Forelimb muscle (tissue), 1 donor: ENCODE data around the gene OR7G1. TPM values are rescaled to one million over a fixed set of nuclear protein-coding genes. Genes with fewer than 3 reads are reported as not detected.
"Not testable (repeated sequence)": the region's sequence is repeated elsewhere in the genome, so short reads cannot be mapped to it uniquely, and the experiment has no call there.

ENCODE experiments used
- DNase-seq: peaks from one replicate; pipeline ENCODE4 v3.0.0-alpha.2; 2013; ENCODE audit warnings: low read depth
- polyA plus RNA-seq: library from polyadenylated mRNA; unstranded; fragments of 120-200 nt; gene quantifications from one replicate; pipeline ENCODE4 v1.2.1, GENCODE V29; 2013; ENCODE audit not compliant: insufficient read length

The OR7G1 gene
- polyA plus RNA-seq, 1 donor = not detected

DNA sequence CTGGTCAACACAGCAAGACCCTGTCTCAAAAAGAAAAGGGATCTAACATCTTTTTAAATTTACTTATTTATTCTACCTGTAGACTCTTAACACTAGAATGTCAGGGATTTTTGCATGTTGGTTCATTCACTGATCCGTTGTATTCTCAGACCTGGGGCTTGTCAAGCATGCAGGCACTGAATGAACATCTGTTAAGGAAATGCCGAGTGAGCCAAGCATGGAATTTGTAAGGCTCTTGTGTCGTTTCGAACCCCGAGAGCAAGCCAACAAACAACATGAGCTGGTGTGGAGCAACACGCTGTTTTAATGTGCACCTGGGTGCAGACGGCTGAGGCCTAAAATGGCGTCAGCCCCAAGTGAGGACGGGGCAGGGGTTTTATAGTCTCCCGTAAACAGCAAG lies 38.7 kb downstream of the OR7G1 start:
- DNase-seq = no peak

DNA sequence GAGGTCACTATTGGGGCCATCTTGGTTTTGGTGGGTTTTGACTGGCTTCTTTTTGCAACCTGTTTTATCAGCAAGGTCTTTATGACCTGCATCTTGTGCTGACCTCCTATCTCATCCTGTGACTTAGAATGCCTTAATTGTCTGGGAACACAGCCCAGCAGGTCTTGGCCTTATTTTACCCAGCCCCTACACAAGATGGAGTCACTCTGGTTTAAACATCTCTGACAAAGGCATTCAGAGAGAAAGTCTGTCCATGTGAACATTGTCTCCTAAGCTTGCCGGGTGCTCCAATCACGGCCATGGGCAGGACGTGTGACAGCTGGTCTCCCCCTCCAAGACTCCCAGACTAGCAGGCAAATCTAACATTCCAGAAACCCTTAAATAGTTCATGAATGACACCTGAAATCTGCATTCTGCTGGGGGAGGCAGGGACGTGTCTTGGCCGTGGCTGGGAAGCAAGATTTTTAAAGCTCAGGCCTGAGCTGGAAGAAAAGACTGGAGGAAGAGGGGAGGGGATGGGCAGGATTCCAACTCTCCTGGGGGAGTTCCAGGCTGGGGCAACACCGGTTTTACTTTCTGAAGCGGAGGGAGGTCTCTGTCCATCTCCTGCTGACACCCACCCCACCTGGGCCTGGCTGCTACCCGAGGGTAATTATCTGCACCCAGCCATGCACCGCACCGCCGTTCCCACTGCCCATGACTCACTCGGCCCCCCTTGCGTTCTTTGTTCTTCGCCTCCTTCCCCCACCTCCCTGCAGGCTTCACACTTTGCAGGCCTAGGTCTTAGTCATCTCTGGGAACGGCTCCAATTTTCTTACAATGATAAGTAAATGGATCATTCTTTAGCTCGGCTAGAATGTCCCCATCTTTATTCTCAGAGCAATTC lies 40.3 kb downstream of the OR7G1 start:
- DNase-seq = peak; percentile 49

DNA sequence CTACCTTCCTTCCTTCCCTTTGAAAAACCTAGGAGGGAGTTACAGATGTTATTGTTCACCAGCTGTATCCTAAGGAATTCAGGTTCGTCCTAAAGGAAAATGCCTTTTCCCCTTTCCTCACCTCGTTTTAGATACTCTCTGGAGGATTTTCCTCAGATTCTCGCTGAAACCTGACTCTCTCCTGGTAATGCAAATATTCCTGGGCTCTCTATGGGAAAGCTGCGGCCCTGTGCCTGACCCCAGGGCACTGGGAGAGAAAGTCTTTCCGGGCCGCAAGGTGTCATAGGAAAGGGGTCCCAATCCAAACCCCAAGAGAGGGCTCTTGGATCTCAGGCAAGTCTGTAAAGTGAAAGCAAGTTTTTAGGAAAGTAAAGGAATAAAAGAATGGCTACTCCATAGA lies 41.8 kb downstream of the OR7G1 start:
- DNase-seq = no peak

DNA sequence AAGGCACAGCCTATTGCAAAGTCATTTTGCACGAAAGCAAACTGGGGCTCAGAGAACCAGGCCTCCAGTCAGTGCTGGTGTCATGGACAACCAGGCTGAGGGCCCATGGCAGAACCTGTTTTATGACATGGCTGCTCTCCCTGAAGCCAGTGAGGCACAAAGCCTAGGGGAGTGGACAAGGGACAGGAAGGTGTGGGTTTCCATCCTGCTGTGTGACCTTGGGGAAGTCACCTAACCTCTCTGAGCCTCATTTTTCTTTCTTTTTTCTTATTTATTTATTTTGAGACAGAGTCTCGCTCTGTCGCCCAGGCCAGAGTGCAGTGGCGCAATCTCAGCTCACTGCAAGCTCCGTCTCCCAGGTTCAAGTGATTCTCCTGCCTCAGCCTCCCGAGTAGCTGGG lies 43.8 kb downstream of the OR7G1 start:
- not testable (repeated sequence) for DNase-seq

DNA sequence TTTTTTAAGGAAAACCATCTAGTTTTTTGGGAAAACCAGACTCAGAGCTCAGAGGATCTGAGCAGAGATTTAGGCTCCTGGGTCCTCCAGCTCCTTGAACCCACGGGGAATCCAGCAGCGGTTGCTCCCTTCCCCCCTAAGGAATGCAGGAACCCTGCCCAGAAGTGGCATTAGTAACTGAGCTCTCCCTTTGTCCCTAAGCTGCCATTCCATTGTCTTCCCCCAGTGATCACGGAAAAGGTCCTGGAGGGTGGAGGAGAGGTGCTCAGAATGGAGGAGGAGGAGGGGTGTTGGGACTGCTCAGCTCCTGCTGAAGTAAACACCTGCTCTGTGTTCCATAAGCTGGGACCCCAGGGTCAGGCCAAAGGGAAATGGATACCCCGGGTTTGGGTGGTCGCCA lies 45.5 kb downstream of the OR7G1 start:
- DNase-seq = no peak

DNA sequence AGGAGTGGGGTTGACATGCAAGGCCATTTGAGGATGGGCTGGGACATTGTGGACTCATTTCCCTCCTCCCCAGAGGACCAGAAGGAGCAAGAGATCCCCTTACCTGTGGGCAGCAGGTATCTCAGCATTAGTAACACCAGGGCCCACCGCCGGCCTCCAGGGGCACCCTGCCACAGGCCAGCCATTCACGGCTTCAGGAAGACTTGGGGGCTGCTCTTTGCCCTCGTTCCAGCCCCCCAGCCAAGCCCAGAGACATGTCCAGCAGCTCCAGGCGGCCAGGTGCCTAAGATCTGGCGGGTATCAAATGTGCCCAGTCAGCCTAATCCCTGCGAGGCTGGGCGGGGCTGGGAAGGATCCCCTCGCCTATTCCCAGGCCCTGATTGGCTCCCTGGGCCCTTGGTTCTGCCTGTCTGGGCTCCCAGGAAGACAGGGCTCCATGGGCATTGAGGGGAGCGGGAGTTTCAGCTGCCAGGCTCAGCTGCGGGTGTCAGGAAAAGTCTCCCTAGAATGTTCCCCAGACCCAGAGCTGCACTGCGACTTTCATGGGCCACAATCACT lies 50.0 kb downstream of the OR7G1 start:
- DNase-seq = no peak

Other genes starting within 250 kb of the OR7G1 start
- gene MUC16, start 105.4 kb downstream of the OR7G1 start, polyA plus RNA-seq = not detected
- gene OR1M1, start 28.7 kb downstream of the OR7G1 start, polyA plus RNA-seq = not detected
- gene OR7G2, start 8.3 kb downstream of the OR7G1 start, polyA plus RNA-seq = 0.08 TPM
- gene OR7G3, start 11.2 kb upstream of the OR7G1 start, polyA plus RNA-seq = not detected
- gene ZNF317, start 24.6 kb upstream of the OR7G1 start, polyA plus RNA-seq = 17.4 TPM
- 0.04 TPM for gene OR7D2, start 63.2 kb upstream of the OR7G1 start, polyA plus RNA-seq
- not detected for gene OR7D4, start 103.8 kb upstream of the OR7G1 start, polyA plus RNA-seq
- not detected for gene OR7E24, start 135.2 kb upstream of the OR7G1 start, polyA plus RNA-seq
- 2.8 TPM for gene ZNF699, start 194.1 kb upstream of the OR7G1 start, polyA plus RNA-seq
- 25.6 TPM for gene ZNF559, start 208.4 kb upstream of the OR7G1 start, polyA plus RNA-seq
- gene ZNF177, start 247.2 kb upstream of the OR7G1 start, polyA plus RNA-seq = 5.5 TPM